ENCODE measurements around the gene EIF1B. TPM values are rescaled to one million over a fixed set of nuclear protein-coding genes. Genes with fewer than 3 reads are reported as not detected.

EIF1B gene
- total RNA-seq, 1 experiment from 2014 or later = 10.0 TPM

GRCh38 chr3:40340541-40341170, 31.1 kb downstream of the EIF1B start:
- DNase-seq (no peak), ATAC-seq (no peak)
- Histone ChIP-seq H3K9me2 (replicated peaks; ENCODE audit: low read length) (no peaks in the 10 kb centered on the region), H3K9me3 (ENCODE audit: low read length) (no peaks in the 10 kb centered on the region), H4K20me1 (ENCODE audit: low read length) (no peaks in the 10 kb centered on the region), H3K4me3 (ENCODE audit: low read length) (no peak overlapping the region), H2AFZ (ENCODE audit: low read length) (no peak overlapping the region), H3F3A (ENCODE audit: low read length, unreplicated experiment) (no peaks in the 10 kb centered on the region), H3K36me3 (ENCODE audit: low read depth, low read length) (no peaks in the 10 kb centered on the region), H3K9ac (ENCODE audit: low read length) (no peak overlapping the region), H3K79me2 (ENCODE audit: low read length) (no peaks in the 10 kb centered on the region), H3K4me2 (ENCODE audit: low read length) (no peak overlapping the region), H3K27ac (ENCODE audit: low read length) (no peak overlapping the region), H3K4me1 (ENCODE audit: insufficient read depth, low read length) (no peaks in the 10 kb centered on the region), H3K27me3 (ENCODE audit: low read length) (no peaks in the 10 kb centered on the region)
- no peak for TF ChIP-seq EZH2phosphoT487 (IDR thresholded peaks at IDR 0.05; ENCODE audit: borderline replicate concordance, low read length)
- no peak for TF ChIP-seq EZH2 (IDR thresholded peaks at IDR 0.05; ENCODE audit: low read length, unreplicated experiment)
- TF ChIP-seq CTCF (conservative IDR thresholded peaks at IDR 0.05; ENCODE audit: low read depth, low read length) = no peak
- CTCF ChIA-PET = no interaction called here
- POLR2A ChIA-PET (ENCODE audit: unreplicated experiment) = no interaction called here
- BruUV-seq (replicated peaks) = no TSS peak
- intact Hi-C loops (cut with micrococcal nuclease) = no loop called here

- H3K27ac ChIP-seq (ENCODE audit: low read length) = no peak overlapping the region
- no peak for ATAC-seq
- no peak overlapping the region for H3K4me2 ChIP-seq (ENCODE audit: low read length)
- H3K27me3 ChIP-seq (ENCODE audit: low read length) = no peaks in the 10 kb centered on the region
- intact Hi-C loops (cut with micrococcal nuclease) = no loop called here
- POLR2A ChIA-PET (ENCODE audit: unreplicated experiment) = no interaction called here
- no peaks in the 10 kb centered on the region for H3F3A ChIP-seq (ENCODE audit: low read length, unreplicated experiment)
- H3K4me3 ChIP-seq (ENCODE audit: low read length) = no peak overlapping the region
- CTCF ChIA-PET = no interaction called here
- H3K9ac ChIP-seq (ENCODE audit: low read length) = no peak overlapping the region
- DNase-seq = no peak
- no peaks in the 10 kb centered on the region for H3K9me2 ChIP-seq (replicated peaks; ENCODE audit: low read length)
- no peak for TF ChIP-seq EZH2 (IDR thresholded peaks at IDR 0.05; ENCODE audit: low read length, unreplicated experiment)
- TF ChIP-seq EZH2phosphoT487 (IDR thresholded peaks at IDR 0.05; ENCODE audit: borderline replicate concordance, low read length) = no peak
- TF ChIP-seq CTCF (conservative IDR thresholded peaks at IDR 0.05; ENCODE audit: low read depth, low read length) = no peak
- no peaks in the 10 kb centered on the region for H3K36me3 ChIP-seq (ENCODE audit: low read depth, low read length)
- no peak overlapping the region for H2AFZ ChIP-seq (ENCODE audit: low read length)
- BruUV-seq (replicated peaks) = no TSS peak
- H3K4me1 ChIP-seq (ENCODE audit: insufficient read depth, low read length) = no peaks in the 10 kb centered on the region
- no peaks in the 10 kb centered on the region for H3K9me3 ChIP-seq (ENCODE audit: low read length)
- no peaks in the 10 kb centered on the region for H4K20me1 ChIP-seq (ENCODE audit: low read length)
- H3K79me2 ChIP-seq (ENCODE audit: low read length) = no peaks in the 10 kb centered on the region
Measured at GRCh38 chr3:40341671-40342070, 32.2 kb downstream of the EIF1B start.

- Histone ChIP-seq H3K9me2 (replicated peaks; ENCODE audit: low read length) (no peaks in the 10 kb centered on the region), H3K4me3 (ENCODE audit: low read length) (no peak overlapping the region), H3K36me3 (ENCODE audit: low read depth, low read length) (no peaks in the 10 kb centered on the region), H3K9ac (ENCODE audit: low read length) (no peak overlapping the region), H2AFZ (ENCODE audit: low read length) (no peak overlapping the region), H3K4me1 (ENCODE audit: insufficient read depth, low read length) (no peaks in the 10 kb centered on the region), H3K9me3 (ENCODE audit: low read length) (no peaks in the 10 kb centered on the region), H4K20me1 (ENCODE audit: low read length) (no peaks in the 10 kb centered on the region), H3K4me2 (ENCODE audit: low read length) (no peak overlapping the region), H3K27me3 (ENCODE audit: low read length) (no peaks in the 10 kb centered on the region), H3K27ac (ENCODE audit: low read length) (no peak overlapping the region), H3F3A (ENCODE audit: low read length, unreplicated experiment) (no peaks in the 10 kb centered on the region), H3K79me2 (ENCODE audit: low read length) (no peaks in the 10 kb centered on the region)
- TF ChIP-seq EZH2phosphoT487 (IDR thresholded peaks at IDR 0.05; ENCODE audit: borderline replicate concordance, low read length) (no peak), CTCF (conservative IDR thresholded peaks at IDR 0.05; ENCODE audit: low read depth, low read length) (no peak), EZH2 (IDR thresholded peaks at IDR 0.05; ENCODE audit: low read length, unreplicated experiment) (no peak)
- CTCF ChIA-PET = no interaction called here
- POLR2A ChIA-PET (ENCODE audit: unreplicated experiment) = no interaction called here
- intact Hi-C loops (cut with micrococcal nuclease) = no loop called here
- ATAC-seq (no peak), DNase-seq (no peak)
- BruUV-seq (replicated peaks) = no TSS peak
Measured at GRCh38 chr3:40350529-40350928, 41.0 kb downstream of the EIF1B start.

Data from PC-3 (cell line).